Large intestine (tissue), 3 donors: Measurements from ENCODE around the gene ZBED6. TPM values are rescaled to one million over a fixed set of nuclear protein-coding genes. Genes with fewer than 3 reads are reported as not detected.
"Not testable (repeated sequence)": the region's sequence is repeated elsewhere in the genome, so short reads cannot be mapped to it uniquely, and the experiment has no call there.

Source experiments
- DNase-seq, 2 donors: peaks; one replicate each; pipeline versions ENCODE4 v3.0.0 to v3.0.0-alpha.2; 2013
- H3K27ac ChIP-seq: one replicate; pipeline ENCODE4 v1.5.1; 2013; ENCODE audit warnings: low read length
- H3K27me3 ChIP-seq: 2 replicates; pipeline ENCODE4 v1.6.1; 2013; ENCODE audit warnings: low read length; ENCODE audit not compliant: control insufficient read depth, insufficient read depth
- H3K36me3 ChIP-seq: 2 replicates; pipeline ENCODE4 v1.6.1; 2013; ENCODE audit warnings: low read length; ENCODE audit not compliant: control insufficient read depth, insufficient read depth
- H3K4me1 ChIP-seq: one replicate; pipeline ENCODE4 v1.6.1; 2013; ENCODE audit warnings: low read length; ENCODE audit not compliant: control insufficient read depth, insufficient read depth
- H3K4me3 ChIP-seq: one replicate; pipeline ENCODE4 v1.5.1; 2013; ENCODE audit warnings: low read length
- H3K9me3 ChIP-seq: one replicate; pipeline ENCODE4 v1.6.1; 2013; ENCODE audit warnings: mild to moderate bottlenecking, low read depth, low read length, moderate library complexity; ENCODE audit not compliant: control insufficient read depth
- WGBS: methylation state at CpG from one replicate; pipeline ENCODE4 v1.1.5; 2013; ENCODE audit warnings: low lambda C conversion rate; ENCODE audit not compliant: insufficient coverage; 5-methylcytosine and 5-hydroxymethylcytosine counted together
- polyA plus RNA-seq: library from polyadenylated mRNA; unstranded; fragments of 120-200 nt; gene quantifications from one replicate; pipeline ENCODE4 v1.2.1, GENCODE V29; 2013

The ZBED6 gene
- polyA plus RNA-seq, 1 donor, result 18.6 TPM

- Histone ChIP-seq H3K9me3 (no peaks in the 10 kb centered on the region), H3K27me3 (no peaks in the 10 kb centered on the region), H3K4me3 (no peak overlapping the region), H3K4me1 (no peaks in the 10 kb centered on the region), H3K27ac (no peak overlapping the region), H3K36me3 (no peaks in the 10 kb centered on the region)
- no peak for DNase-seq
- WGBS, result no CpG with 5 or more reads among the region's 4 CpGs
Measured at GRCh38 chr1:203778789-203779188, 16.6 kb upstream of the ZBED6 start.

- 80% methylated on average over 1 of the region's 7 CpGs for WGBS
- H3K4me3 ChIP-seq, result no peak overlapping the region
- no peaks in the 10 kb centered on the region for H3K36me3 ChIP-seq
- no peaks in the 10 kb centered on the region for H3K27me3 ChIP-seq
- H3K9me3 ChIP-seq, result no peaks in the 10 kb centered on the region
- no peak for DNase-seq
- H3K27ac ChIP-seq, result no peak overlapping the region
- H3K4me1 ChIP-seq, result no peaks in the 10 kb centered on the region
Measured at GRCh38 chr1:203781962-203782361, 13.5 kb upstream of the ZBED6 start.

DNA sequence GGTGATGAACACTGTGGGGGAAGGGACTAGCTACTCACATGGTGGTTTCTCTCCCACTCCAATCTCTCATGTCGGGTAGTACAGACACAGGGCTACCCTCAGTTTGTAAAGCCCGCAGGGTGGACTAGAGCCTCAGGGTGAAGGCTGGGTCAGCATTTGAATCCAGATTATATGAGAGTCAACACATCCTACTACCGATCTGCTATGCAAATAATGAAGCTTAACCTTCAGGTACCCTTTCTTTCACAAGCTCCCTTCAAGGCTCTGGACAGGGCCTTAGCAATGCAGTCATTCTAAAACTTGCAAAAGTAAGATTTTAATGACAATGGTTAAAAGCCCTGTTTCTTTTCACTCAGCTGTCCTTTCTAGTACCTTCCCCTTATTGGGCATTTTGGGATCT lies 5.5 kb upstream of the ZBED6 start:
- H3K4me1 ChIP-seq, result peaks cover 1% of the 10 kb centered on the region
- H3K27me3 ChIP-seq, result no peaks in the 10 kb centered on the region
- no CpG with 5 or more reads among the region's 3 CpGs for WGBS
- H3K9me3 ChIP-seq, result no peaks in the 10 kb centered on the region
- H3K36me3 ChIP-seq, result no peaks in the 10 kb centered on the region
- no peak overlapping the region for H3K4me3 ChIP-seq
- H3K27ac ChIP-seq, result no peak overlapping the region
- DNase-seq, result no peak

DNA sequence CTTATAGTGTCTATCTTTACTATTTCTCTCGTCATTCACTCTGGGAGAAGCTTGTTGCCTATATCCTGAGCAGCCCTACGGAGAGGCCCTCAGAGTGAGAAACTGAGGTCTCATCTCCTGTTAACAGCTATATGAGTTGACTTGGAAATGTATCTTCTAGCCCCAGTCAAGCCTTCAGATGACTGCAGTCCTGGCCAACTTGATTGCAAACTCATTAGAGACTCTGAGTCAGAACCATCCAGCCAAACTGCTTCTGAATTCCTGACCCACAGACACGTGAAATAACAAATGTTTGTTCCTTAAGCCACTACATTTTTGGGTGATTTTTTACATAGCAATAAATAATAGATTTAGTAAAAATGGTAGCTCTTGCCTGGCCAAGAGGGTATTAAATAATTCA lies 3.9 kb upstream of the ZBED6 start:
- WGBS, result no CpG with 5 or more reads among the region's 3 CpGs
- H3K36me3 ChIP-seq, result no peaks in the 10 kb centered on the region
- H3K4me3 ChIP-seq, result no peak overlapping the region
- no peaks in the 10 kb centered on the region for H3K27me3 ChIP-seq
- H3K27ac ChIP-seq, result no peak overlapping the region
- no peak for DNase-seq
- H3K9me3 ChIP-seq, result no peaks in the 10 kb centered on the region
- peaks cover 3% of the 10 kb centered on the region for H3K4me1 ChIP-seq

GRCh38 chr1:203792486-203792885 lies 2.9 kb upstream of the ZBED6 start:
- no peak overlapping the region for H3K4me3 ChIP-seq
- no peaks in the 10 kb centered on the region for H3K27me3 ChIP-seq
- no CpG with 5 or more reads among the region's 2 CpGs for WGBS
- H3K27ac ChIP-seq, result no peak overlapping the region
- DNase-seq, result no peak
- peaks cover 10% of the 10 kb centered on the region for H3K4me1 ChIP-seq
- peaks cover 5% of the 10 kb centered on the region for H3K36me3 ChIP-seq
- H3K9me3 ChIP-seq, result no peaks in the 10 kb centered on the region

GRCh38 chr1:203793561-203793960 lies 1.9 kb upstream of the ZBED6 start:
- H3K27ac ChIP-seq, H3K9me3 ChIP-seq, DNase-seq, H3K4me3 ChIP-seq, H3K27me3 ChIP-seq: not testable (repeated sequence)
- Histone ChIP-seq H3K4me1 (peaks cover 15% of the 10 kb centered on the region), H3K36me3 (peaks cover 14% of the 10 kb centered on the region)
- WGBS, result no CpG with 5 or more reads among the region's 7 CpGs

- peaks cover 27% of the 10 kb centered on the region for H3K36me3 ChIP-seq
- H3K9me3 ChIP-seq, result no peaks in the 10 kb centered on the region
- peak overlapping the region; percentile 82 for H3K4me3 ChIP-seq
- peaks cover 15% of the 10 kb centered on the region for H3K4me1 ChIP-seq
- peak overlapping the region; percentile 94 for H3K27ac ChIP-seq
- 77% methylated on average over 4 of the region's 19 CpGs for whole genome bisulfite sequencing
- DNase-seq, result no peak
- H3K27me3 ChIP-seq, result no peaks in the 10 kb centered on the region
Measured at GRCh38 chr1:203794764-203795440, 521 bp upstream of the ZBED6 start.

- no peaks in the 10 kb centered on the region for H3K27me3 ChIP-seq
- peaks cover 15% of the 10 kb centered on the region for H3K4me1 ChIP-seq
- WGBS, result 0% methylated on average over 1 of the region's 12 CpGs
- H3K9me3 ChIP-seq, result no peaks in the 10 kb centered on the region
- H3K36me3 ChIP-seq, result peaks cover 27% of the 10 kb centered on the region
- peak; percentile 20 to 71 for DNase-seq
- peak overlapping the region; percentile 94 for H3K27ac ChIP-seq
- H3K4me3 ChIP-seq, result peak overlapping the region; percentile 82
Measured at GRCh38 chr1:203796236-203796605, 798 bp downstream of the ZBED6 start.

DNA sequence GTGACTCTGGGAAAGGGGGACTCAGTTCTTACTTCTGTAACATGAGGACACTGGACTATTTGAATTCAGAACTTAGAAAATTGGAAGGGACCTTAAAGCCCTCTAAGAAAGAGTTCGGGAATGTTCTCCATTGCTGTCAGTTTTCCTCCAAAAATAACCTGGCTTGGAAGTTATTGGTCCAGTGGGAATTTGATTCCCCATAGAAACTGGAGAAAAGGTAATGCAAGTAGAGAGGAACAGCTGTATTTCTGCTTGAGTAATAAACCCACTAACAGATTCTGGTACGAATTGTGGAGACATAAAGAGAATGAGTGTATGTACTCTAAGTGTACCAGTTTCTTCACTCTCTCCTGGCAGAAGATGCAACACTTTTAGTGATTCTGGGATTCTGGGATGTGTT lies 1.8 kb downstream of the ZBED6 start:
- H3K4me3 ChIP-seq, result peak overlapping the region; percentile 82
- no CpG with 5 or more reads among the region's 2 CpGs for WGBS
- H3K9me3 ChIP-seq, result no peaks in the 10 kb centered on the region
- no peak for DNase-seq
- peaks cover 27% of the 10 kb centered on the region for H3K36me3 ChIP-seq
- H3K4me1 ChIP-seq, result peaks cover 15% of the 10 kb centered on the region
- H3K27ac ChIP-seq, result peak overlapping the region; percentile 16
- no peaks in the 10 kb centered on the region for H3K27me3 ChIP-seq

- DNase-seq, result no peak
- WGBS, result no CpG with 5 or more reads among the region's 6 CpGs
- Histone ChIP-seq H3K36me3 (peaks cover 31% of the 10 kb centered on the region), H3K4me1 (peaks cover 15% of the 10 kb centered on the region), H3K9me3 (no peaks in the 10 kb centered on the region), H3K27me3 (no peaks in the 10 kb centered on the region), H3K4me3 (no peak overlapping the region), H3K27ac (no peak overlapping the region)
Measured at GRCh38 chr1:203797948-203798655, 2.7 kb downstream of the ZBED6 start.

- peaks cover 38% of the 10 kb centered on the region for H3K36me3 ChIP-seq
- H3K4me3 ChIP-seq, result no peak overlapping the region
- peaks cover 15% of the 10 kb centered on the region for H3K4me1 ChIP-seq
- H3K9me3 ChIP-seq, result no peaks in the 10 kb centered on the region
- no CpG with 5 or more reads among the region's 4 CpGs for WGBS
- DNase-seq, result no peak
- H3K27me3 ChIP-seq, result no peaks in the 10 kb centered on the region
- no peak overlapping the region for H3K27ac ChIP-seq
Measured at GRCh38 chr1:203799157-203799556, 3.7 kb downstream of the ZBED6 start.
